HL-60 (cell line): ENCODE results near the gene CPB1.

Experiments
- DNase-seq, 2 experiments: peaks; one replicate each; pipeline ENCODE4 v3.0.0-alpha.2; 2010 to 2020; ENCODE audit warnings: low read depth in 1 of 2, low spot score in 1 of 2
- H3K27ac ChIP-seq: fragments of 250-450 bp; sonication (Bioruptor Pico); replicated peaks from 2 replicates; pipeline ENCODE4 v1.5.1; 2020; ENCODE audit warnings: mild to moderate bottlenecking, moderate library complexity
- H3K27me3 ChIP-seq: fragments of 250-450 bp; sonication (Bioruptor Pico); 2 replicates; pipeline ENCODE4 v1.5.1; 2021; ENCODE audit warnings: mild to moderate bottlenecking, moderate library complexity; ENCODE audit not compliant: insufficient read depth, poor library complexity, severe bottlenecking
- H3K4me3 ChIP-seq: replicated peaks from 2 replicates; pipeline ENCODE4 v1.5.1; 2011; ENCODE audit warnings: mild to moderate bottlenecking, control low read depth, low read length; ENCODE audit not compliant: insufficient read depth
- CTCF ChIP-seq: IDR thresholded peaks from one replicate; pipeline ENCODE4 v1.5.1; 2011; ENCODE audit warnings: low read length, control low read depth, inconsistent platforms; ENCODE audit not compliant: insufficient read depth
- GABPA ChIP-seq: IDR thresholded peaks from 2 replicates; pipeline ENCODE4 v1.6.1; 2012; ENCODE audit warnings: low read depth
- POLR2AphosphoS5 ChIP-seq: IDR thresholded peaks from 2 replicates; pipeline ENCODE4 v1.6.1; 2012; ENCODE audit warnings: low read depth
- SPI1 ChIP-seq: IDR thresholded peaks from 2 replicates; pipeline ENCODE4 v1.6.1; 2012; ENCODE audit warnings: low read depth, mild to moderate bottlenecking, borderline replicate concordance
- TF ChIP-seq, protein P1 (sequence below): IDR thresholded peaks from 2 replicates; pipeline ENCODE4 v1.6.1; 2012; ENCODE audit warnings: low read depth; ENCODE audit not compliant: insufficient replicate concordance

Gene CPB1

DNA sequence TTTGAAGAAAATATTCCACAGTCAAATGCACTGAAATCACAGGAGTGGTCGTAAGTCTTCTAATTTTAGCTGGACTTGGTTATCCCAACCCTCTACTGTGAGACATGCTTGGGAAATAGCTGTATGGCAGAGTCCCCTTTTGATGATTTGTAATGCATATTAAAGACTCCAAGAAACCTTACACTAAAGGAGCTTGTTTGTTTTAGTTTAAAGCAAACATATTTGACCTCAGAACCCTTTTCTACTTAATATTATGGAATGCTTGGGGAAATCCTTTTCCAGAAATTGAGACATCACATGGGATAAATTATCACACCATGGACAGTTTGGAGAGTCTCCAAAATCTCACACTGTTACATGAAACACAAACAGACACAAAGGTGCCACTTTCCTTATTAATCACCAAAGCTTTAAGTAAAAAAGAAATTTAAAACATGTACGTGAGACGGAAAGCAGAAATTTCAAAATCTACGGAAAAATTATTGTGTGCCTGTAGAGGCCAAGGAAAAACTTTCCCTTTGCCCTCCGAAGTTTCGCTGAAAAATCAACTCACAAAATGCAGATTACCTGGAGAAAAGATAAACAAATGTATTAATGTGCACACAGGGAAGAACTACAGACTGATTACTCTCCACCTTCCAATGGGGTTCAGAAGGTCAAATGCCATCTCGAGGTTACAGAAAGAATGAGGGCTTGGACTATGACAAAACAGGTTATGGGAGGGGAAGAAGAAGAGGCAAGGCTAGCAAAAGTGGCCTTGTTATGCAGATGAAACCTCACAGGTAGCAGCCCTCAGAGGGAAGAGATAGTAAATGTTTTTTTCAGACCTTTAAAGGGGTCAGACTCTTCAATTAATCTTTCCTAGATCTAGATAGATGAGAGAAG lies 7.0 kb upstream of the CPB1 start:
- Histone ChIP-seq H3K4me3 (no peak overlapping the region), H3K27me3 (no peaks in the 10 kb centered on the region), H3K27ac (no peak overlapping the region)
- TF ChIP-seq SPI1 (no peak), POLR2AphosphoS5 (no peak), CTCF (no peak), GABPA (no peak)
- TF ChIP-seq, protein P1, sequence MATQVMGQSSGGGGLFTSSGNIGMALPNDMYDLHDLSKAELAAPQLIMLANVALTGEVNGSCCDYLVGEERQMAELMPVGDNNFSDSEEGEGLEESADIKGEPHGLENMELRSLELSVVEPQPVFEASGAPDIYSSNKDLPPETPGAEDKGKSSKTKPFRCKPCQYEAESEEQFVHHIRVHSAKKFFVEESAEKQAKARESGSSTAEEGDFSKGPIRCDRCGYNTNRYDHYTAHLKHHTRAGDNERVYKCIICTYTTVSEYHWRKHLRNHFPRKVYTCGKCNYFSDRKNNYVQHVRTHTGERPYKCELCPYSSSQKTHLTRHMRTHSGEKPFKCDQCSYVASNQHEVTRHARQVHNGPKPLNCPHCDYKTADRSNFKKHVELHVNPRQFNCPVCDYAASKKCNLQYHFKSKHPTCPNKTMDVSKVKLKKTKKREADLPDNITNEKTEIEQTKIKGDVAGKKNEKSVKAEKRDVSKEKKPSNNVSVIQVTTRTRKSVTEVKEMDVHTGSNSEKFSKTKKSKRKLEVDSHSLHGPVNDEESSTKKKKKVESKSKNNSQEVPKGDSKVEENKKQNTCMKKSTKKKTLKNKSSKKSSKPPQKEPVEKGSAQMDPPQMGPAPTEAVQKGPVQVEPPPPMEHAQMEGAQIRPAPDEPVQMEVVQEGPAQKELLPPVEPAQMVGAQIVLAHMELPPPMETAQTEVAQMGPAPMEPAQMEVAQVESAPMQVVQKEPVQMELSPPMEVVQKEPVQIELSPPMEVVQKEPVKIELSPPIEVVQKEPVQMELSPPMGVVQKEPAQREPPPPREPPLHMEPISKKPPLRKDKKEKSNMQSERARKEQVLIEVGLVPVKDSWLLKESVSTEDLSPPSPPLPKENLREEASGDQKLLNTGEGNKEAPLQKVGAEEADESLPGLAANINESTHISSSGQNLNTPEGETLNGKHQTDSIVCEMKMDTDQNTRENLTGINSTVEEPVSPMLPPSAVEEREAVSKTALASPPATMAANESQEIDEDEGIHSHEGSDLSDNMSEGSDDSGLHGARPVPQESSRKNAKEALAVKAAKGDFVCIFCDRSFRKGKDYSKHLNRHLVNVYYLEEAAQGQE, result no peak
- DNase-seq, result no peak

DNA sequence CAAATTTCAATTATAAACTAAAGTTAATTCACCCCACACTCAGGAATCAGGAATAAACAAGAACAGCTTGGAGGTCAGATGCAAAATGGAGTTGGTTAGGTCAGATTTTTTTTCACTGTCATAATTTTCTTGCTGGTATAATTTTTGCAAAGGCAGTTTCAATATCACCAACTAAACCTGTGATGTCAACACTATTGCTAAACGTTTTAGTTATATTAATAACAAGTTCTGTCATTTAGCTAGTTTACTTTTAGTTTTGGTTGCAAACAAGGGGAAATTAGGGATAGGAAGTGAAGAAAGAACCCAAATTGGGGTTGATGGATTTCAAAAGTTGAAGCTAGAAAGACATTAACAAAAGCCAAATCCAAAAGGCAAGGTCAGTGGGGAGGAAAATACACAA lies 4.6 kb upstream of the CPB1 start:
- no peak for TF ChIP-seq SPI1
- TF ChIP-seq, protein P1, result no peak
- TF ChIP-seq GABPA, result no peak
- no peak for DNase-seq
- no peaks in the 10 kb centered on the region for H3K27me3 ChIP-seq
- H3K4me3 ChIP-seq, result no peak overlapping the region
- H3K27ac ChIP-seq, result no peak overlapping the region

- TF ChIP-seq, protein P1, result no peak
- TF ChIP-seq SPI1 (no peak), GABPA (no peak), POLR2AphosphoS5 (no peak), CTCF (no peak)
- no peak overlapping the region for H3K27ac ChIP-seq
- DNase-seq, result no peak
- H3K4me3 ChIP-seq, result no peak overlapping the region
- H3K27me3 ChIP-seq, result no peaks in the 10 kb centered on the region
These were observed 2.1 kb upstream of the CPB1 start for GRCh38 chr3:148825476-148825875.
